ENCODE measurements around the gene CASKIN2.
A peak's percentile ranks its signal among the peaks of the same experiment; 100 is the strongest.

Gene CASKIN2

DNA sequence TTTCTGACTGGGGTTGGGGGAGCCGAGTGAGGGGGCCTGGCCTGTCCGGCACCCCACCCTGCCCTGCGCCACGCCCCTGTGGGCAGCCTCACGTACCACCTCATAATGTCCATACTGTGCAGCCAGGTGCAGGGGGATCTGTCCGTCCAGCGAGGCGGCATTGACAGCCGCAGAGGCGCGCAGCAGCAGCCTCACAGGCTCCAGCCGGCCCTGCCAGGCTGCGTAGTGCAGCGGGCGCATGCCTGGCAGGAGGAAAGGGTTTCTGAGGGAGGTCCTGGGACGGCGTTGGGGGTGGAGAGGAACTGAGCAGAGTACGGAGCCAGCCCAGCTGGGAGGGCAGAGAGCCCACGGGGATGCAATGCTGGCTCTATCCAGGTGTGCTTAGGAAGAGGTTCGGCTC lies 8.4 kb downstream of the CASKIN2 start:
- no peaks in the 10 kb centered on the region for H3K27me3 ChIP-seq (ENCODE audit: control insufficient read depth in 5 of 5, insufficient read depth in 4 of 5, low read length in 5 of 5)
- H3K4me1 ChIP-seq (ENCODE audit: control insufficient read depth in 5 of 5, insufficient read depth in 5 of 5, low read length in 5 of 5), result peaks cover 0 to 61% (median 24%) of the 10 kb centered on the region in 5 donors
- H3K9ac ChIP-seq (ENCODE audit: low read length in 5 of 5), result peak overlapping the region in 1 of 5 donors; percentile 8
- H3K36me3 ChIP-seq (ENCODE audit: control insufficient read depth in 5 of 5, insufficient read depth in 5 of 5, low read length in 5 of 5), result peaks cover 0 to 72% (median 51%) of the 10 kb centered on the region in 5 donors
- no peak overlapping the region for H3K4me3 ChIP-seq (ENCODE audit: low read depth in 1 of 5, low read length in 5 of 5)
- no peaks in the 10 kb centered on the region for H3K9me3 ChIP-seq (ENCODE audit: control insufficient read depth in 5 of 5, low read length in 5 of 5)
- no peak overlapping the region for H3K27ac ChIP-seq (ENCODE audit: low read depth, low read length)

DNA sequence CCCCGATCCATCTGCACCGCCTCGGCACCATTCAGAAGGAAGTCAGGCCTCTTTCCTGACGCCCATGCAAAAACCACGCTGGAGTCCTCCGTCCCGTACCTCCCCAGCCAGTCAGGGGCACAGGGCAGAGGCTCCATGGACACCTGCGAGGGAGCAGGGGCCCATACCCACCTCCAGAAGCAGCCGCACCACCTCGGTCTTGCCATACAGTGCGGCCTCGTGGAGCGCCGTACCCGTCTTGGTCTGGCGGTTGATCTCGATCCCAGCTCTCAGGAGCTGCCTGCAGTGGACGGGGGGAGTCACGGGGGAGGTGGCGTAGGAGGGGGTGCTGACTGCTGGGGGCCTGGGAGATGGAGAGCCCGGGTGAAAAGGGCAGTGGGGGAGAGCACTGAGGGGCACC lies 9.2 kb downstream of the CASKIN2 start:
- Histone ChIP-seq H3K4me3 (ENCODE audit: low read depth in 1 of 5, low read length in 5 of 5) (no peak overlapping the region), H3K4me1 (ENCODE audit: control insufficient read depth in 5 of 5, insufficient read depth in 5 of 5, low read length in 5 of 5) (peaks cover 0 to 61% (median 24%) of the 10 kb centered on the region in 5 donors), H3K27me3 (ENCODE audit: control insufficient read depth in 5 of 5, insufficient read depth in 4 of 5, low read length in 5 of 5) (no peaks in the 10 kb centered on the region), H3K27ac (ENCODE audit: low read depth, low read length) (no peak overlapping the region), H3K36me3 (ENCODE audit: control insufficient read depth in 5 of 5, insufficient read depth in 5 of 5, low read length in 5 of 5) (peaks cover 0 to 80% (median 50%) of the 10 kb centered on the region in 5 donors), H3K9ac (ENCODE audit: low read length in 5 of 5) (no peak overlapping the region), H3K9me3 (ENCODE audit: control insufficient read depth in 5 of 5, low read length in 5 of 5) (no peaks in the 10 kb centered on the region)

DNA sequence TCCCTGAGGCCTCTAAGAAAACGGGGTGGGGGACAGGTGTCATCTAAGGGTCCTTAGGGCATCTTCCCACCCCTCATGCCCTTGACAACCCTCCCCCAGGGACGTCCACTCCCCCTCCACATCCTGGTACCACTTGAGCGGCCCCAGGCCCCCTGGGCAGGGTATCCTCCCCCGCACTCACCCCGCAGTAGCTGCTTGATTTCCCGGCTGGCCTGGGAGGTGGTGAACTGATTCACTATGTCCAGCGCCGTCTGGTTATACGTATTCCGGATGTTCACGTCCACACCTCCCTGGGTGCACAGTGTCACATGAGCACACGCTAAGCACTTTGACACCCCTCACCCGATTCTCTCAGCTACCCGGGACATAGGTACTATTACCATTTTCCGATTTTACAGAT lies 9.7 kb downstream of the CASKIN2 start:
- H3K36me3 ChIP-seq (ENCODE audit: control insufficient read depth in 5 of 5, insufficient read depth in 5 of 5, low read length in 5 of 5), result peaks cover 0 to 82% (median 55%) of the 10 kb centered on the region in 5 donors

DNA sequence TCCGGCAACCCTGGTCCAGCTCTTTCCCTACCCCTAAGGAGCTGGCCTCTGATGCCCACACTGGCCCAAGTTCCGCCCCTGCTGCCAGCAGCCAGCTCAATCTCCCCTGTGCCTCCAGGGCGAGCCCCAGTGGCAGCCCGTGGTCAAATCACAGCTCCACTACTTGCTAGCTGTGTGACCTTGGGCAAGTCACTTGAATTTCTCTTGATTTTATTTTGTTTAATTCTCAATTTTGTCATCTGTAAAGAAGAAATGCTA lies 10.3 kb downstream of the CASKIN2 start:
- no peak overlapping the region for H3K27ac ChIP-seq (ENCODE audit: low read depth, low read length)
- no peaks in the 10 kb centered on the region for H3K27me3 ChIP-seq (ENCODE audit: control insufficient read depth in 5 of 5, insufficient read depth in 4 of 5, low read length in 5 of 5)
- H3K9ac ChIP-seq (ENCODE audit: low read length in 5 of 5), result no peak overlapping the region
- H3K4me1 ChIP-seq (ENCODE audit: control insufficient read depth in 5 of 5, insufficient read depth in 5 of 5, low read length in 5 of 5), result peaks cover 0 to 61% (median 33%) of the 10 kb centered on the region in 5 donors
- no peaks in the 10 kb centered on the region for H3K9me3 ChIP-seq (ENCODE audit: control insufficient read depth in 5 of 5, low read length in 5 of 5)
- no peak overlapping the region for H3K4me3 ChIP-seq (ENCODE audit: low read depth in 1 of 5, low read length in 5 of 5)
- H3K36me3 ChIP-seq (ENCODE audit: control insufficient read depth in 5 of 5, insufficient read depth in 5 of 5, low read length in 5 of 5), result peaks cover 0 to 86% (median 60%) of the 10 kb centered on the region in 5 donors

More for the DNA sequence above, 9.7 kb downstream of the CASKIN2 start:
- H3K4me1 ChIP-seq (ENCODE audit: control insufficient read depth in 5 of 5, insufficient read depth in 5 of 5, low read length in 5 of 5), result peaks cover 0 to 61% (median 28%) of the 10 kb centered on the region in 5 donors
- H3K27ac ChIP-seq (ENCODE audit: low read depth, low read length), result no peak overlapping the region
- no peak overlapping the region for H3K9ac ChIP-seq (ENCODE audit: low read length in 5 of 5)
- H3K9me3 ChIP-seq (ENCODE audit: control insufficient read depth in 5 of 5, low read length in 5 of 5), result no peaks in the 10 kb centered on the region
- H3K27me3 ChIP-seq (ENCODE audit: control insufficient read depth in 5 of 5, insufficient read depth in 4 of 5, low read length in 5 of 5), result no peaks in the 10 kb centered on the region
- no peak overlapping the region for H3K4me3 ChIP-seq (ENCODE audit: low read depth in 1 of 5, low read length in 5 of 5)

DNA sequence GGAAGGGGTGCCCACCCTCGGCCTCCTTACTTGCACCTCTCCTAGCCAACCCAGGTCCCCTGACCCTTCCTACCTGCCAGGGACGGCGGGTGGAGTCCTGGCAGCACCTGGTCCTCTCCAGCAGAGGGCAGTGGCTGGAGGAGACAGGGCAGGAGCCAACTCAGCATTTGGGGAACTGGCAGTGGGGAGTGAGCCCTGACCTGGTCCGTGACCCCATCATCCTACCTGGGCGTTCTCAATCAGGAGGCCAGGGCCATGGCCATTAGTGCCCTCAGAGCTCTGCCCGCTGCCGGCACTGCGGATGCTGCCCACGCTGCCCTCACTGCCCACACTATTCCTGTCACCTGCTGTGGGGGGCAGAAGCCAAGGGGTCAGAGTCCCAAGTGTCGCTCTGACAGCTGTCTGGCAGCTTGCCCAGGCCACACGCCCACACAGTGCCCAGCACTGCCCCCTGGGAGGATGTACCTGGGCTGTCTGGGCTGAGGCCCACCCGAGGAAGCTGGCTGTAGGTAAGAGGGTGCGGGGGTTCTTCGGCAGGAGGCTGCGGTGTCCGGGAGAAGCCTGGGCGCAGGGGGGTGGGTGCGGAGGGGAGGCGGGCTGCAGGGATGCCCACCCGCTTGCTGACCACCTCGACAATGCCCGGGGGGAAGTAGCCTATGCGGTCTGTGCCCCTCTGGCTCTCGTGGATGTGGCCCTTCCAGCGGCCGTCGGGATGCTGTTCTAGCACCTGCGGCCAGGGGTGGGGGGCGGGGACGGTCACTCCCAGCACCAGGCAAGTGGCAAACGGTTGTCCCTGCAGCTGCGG lies 10.8 kb downstream of the CASKIN2 start:
- Histone ChIP-seq H3K4me1 (ENCODE audit: control insufficient read depth in 5 of 5, insufficient read depth in 5 of 5, low read length in 5 of 5) (peaks cover 0 to 65% (median 39%) of the 10 kb centered on the region in 5 donors), H3K36me3 (ENCODE audit: control insufficient read depth in 5 of 5, insufficient read depth in 5 of 5, low read length in 5 of 5) (peaks cover 0 to 87% (median 62%) of the 10 kb centered on the region in 5 donors)

DNA sequence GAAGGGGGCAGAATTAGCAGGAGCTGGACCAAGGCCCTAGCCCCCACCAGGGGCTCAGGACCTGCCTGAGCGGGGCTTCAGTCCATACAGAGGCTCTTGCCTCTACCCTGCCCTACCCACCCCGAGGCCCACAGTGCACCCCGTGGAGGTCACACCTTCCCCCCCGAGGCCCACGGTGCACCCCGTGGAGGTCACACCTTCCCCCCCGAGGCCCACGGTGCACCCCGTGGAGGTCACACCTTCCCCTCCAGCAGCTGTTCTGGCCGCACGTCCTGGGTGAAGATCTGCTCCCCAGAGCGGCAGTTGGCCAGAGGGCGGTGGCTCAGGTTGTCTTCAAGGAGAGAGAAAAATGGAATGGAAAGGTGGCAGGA lies 11.4 kb downstream of the CASKIN2 start:
- no peak overlapping the region for H3K4me3 ChIP-seq (ENCODE audit: low read depth in 1 of 5, low read length in 5 of 5)
- peaks cover 0 to 65% (median 41%) of the 10 kb centered on the region in 5 donors for H3K4me1 ChIP-seq (ENCODE audit: control insufficient read depth in 5 of 5, insufficient read depth in 5 of 5, low read length in 5 of 5)
- peaks cover 0 to 87% (median 63%) of the 10 kb centered on the region in 5 donors for H3K36me3 ChIP-seq (ENCODE audit: control insufficient read depth in 5 of 5, insufficient read depth in 5 of 5, low read length in 5 of 5)
- H3K9me3 ChIP-seq (ENCODE audit: control insufficient read depth in 5 of 5, low read length in 5 of 5), result no peaks in the 10 kb centered on the region
- H3K9ac ChIP-seq (ENCODE audit: low read length in 5 of 5), result no peak overlapping the region
- no peaks in the 10 kb centered on the region for H3K27me3 ChIP-seq (ENCODE audit: control insufficient read depth in 5 of 5, insufficient read depth in 4 of 5, low read length in 5 of 5)
- H3K27ac ChIP-seq (ENCODE audit: low read depth, low read length), result no peak overlapping the region

More for the DNA sequence above, 10.8 kb downstream of the CASKIN2 start:
- no peaks in the 10 kb centered on the region for H3K9me3 ChIP-seq (ENCODE audit: control insufficient read depth in 5 of 5, low read length in 5 of 5)
- H3K27me3 ChIP-seq (ENCODE audit: control insufficient read depth in 5 of 5, insufficient read depth in 4 of 5, low read length in 5 of 5), result no peaks in the 10 kb centered on the region
- no peak overlapping the region for H3K27ac ChIP-seq (ENCODE audit: low read depth, low read length)
- no peak overlapping the region for H3K4me3 ChIP-seq (ENCODE audit: low read depth in 1 of 5, low read length in 5 of 5)
- H3K9ac ChIP-seq (ENCODE audit: low read length in 5 of 5), result no peak overlapping the region

DNA sequence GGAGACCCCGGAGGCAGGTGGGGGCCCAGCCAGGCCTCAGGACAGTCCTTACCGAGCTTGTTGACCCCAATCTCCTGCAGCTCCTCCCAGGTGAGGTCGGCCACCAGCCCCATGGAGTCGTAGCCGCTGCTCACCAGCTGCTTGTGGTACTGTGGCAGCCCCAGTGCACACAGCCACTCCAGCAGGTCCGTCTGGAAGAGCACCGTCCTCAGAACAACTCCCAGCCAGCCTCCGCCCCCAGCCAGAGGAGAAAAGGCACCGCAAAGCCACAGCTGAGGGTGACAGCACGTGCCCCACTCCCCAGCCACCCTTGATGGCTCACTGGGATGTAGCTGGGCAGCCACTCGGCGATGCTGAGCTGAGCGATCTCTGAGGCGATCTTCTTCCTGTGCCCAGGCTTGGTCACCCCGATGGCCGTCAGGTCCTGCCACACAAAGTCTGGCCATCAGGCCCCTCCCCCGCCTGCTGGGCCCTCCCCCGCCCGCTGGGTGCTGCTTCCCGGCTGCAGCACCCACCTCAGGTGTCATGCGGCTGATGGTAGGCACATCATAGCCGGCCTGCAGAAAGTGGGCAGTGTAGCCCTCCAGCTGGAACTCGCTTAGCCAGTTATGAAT lies 11.9 kb downstream of the CASKIN2 start:
- no peak overlapping the region for H3K27ac ChIP-seq (ENCODE audit: low read depth, low read length)
- peaks cover 0 to 88% (median 63%) of the 10 kb centered on the region in 5 donors for H3K36me3 ChIP-seq (ENCODE audit: control insufficient read depth in 5 of 5, insufficient read depth in 5 of 5, low read length in 5 of 5)
- H3K4me1 ChIP-seq (ENCODE audit: control insufficient read depth in 5 of 5, insufficient read depth in 5 of 5, low read length in 5 of 5), result peaks cover 0 to 65% (median 39%) of the 10 kb centered on the region in 5 donors
- no peaks in the 10 kb centered on the region for H3K27me3 ChIP-seq (ENCODE audit: control insufficient read depth in 5 of 5, insufficient read depth in 4 of 5, low read length in 5 of 5)
- no peak overlapping the region for H3K9ac ChIP-seq (ENCODE audit: low read length in 5 of 5)
- H3K4me3 ChIP-seq (ENCODE audit: low read depth in 1 of 5, low read length in 5 of 5), result no peak overlapping the region
- no peaks in the 10 kb centered on the region for H3K9me3 ChIP-seq (ENCODE audit: control insufficient read depth in 5 of 5, low read length in 5 of 5)

DNA sequence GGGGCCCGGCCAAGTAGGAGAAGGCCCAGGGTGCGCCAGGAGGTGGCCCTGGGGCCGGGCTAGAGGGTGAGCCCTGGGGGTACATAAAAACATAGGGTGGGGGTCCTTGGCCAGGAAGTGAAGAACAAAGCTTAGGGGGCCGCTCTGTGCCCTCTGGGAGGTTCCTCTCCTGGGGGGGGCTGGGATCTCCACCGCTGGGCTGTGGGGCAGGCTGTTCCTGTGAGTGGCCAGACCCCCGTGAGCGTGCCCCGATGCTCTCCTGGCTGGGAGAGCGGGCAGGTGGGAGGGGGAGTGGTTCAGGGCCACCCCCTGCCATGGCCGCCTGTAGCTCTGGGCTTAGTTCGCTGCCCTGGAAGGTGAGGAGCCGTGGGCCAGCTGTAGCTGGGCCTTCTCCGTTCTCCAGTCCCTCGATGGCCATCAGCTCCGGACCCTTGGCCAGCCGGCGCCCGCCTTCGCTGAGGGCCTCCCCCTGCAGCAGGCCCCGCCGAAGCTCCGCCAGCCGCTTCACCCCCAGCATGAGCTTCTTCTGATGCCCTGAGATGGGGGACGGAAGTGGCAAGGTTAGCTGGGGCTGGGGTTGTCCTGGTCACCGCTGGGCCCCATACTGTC lies 12.5 kb downstream of the CASKIN2 start:
- H3K4me3 ChIP-seq (ENCODE audit: low read depth in 1 of 5, low read length in 5 of 5), result no peak overlapping the region
- no peak overlapping the region for H3K9ac ChIP-seq (ENCODE audit: low read length in 5 of 5)
- H3K27me3 ChIP-seq (ENCODE audit: control insufficient read depth in 5 of 5, insufficient read depth in 4 of 5, low read length in 5 of 5), result no peaks in the 10 kb centered on the region
- peaks cover 0 to 65% (median 39%) of the 10 kb centered on the region in 5 donors for H3K4me1 ChIP-seq (ENCODE audit: control insufficient read depth in 5 of 5, insufficient read depth in 5 of 5, low read length in 5 of 5)
- no peaks in the 10 kb centered on the region for H3K9me3 ChIP-seq (ENCODE audit: control insufficient read depth in 5 of 5, low read length in 5 of 5)
- H3K27ac ChIP-seq (ENCODE audit: low read depth, low read length), result no peak overlapping the region
- H3K36me3 ChIP-seq (ENCODE audit: control insufficient read depth in 5 of 5, insufficient read depth in 5 of 5, low read length in 5 of 5), result peaks cover 0 to 90% (median 69%) of the 10 kb centered on the region in 5 donors

DNA sequence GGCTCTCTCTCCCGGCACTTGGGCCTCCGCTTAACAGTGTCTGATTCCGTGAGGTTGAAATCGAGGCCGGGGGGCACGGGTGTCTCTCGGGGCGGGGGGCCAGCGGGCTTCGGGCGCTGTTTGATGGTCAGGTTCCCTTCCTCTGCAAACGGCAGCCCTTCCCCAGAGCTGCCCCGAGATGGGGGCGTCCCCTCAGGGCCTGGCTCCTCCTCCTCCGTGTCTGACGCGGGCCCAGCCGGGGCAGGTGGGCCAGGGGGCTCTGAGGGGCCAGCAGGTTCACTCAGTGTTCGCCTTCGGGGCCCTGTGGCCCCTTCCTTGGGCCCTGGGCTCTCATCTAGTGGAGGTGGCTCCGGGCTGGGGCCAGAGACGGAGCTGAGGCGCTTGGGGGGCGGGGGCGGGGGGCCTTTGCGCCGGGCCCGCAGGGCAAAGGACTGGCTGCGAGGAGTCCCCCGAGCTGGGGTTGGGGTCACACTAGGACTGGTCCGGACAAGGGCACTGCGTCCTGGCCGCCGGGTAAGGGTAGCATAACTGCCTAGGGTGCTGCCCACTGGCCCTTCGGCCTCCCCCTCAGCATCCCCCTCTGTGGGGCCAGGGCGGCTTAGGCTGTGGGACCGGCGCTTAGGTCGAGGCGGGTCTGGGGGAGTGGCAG lies 13.1 kb downstream of the CASKIN2 start:
- H3K36me3 ChIP-seq (ENCODE audit: control insufficient read depth in 5 of 5, insufficient read depth in 5 of 5, low read length in 5 of 5), result peaks cover 0 to 89% (median 70%) of the 10 kb centered on the region in 5 donors
- peak overlapping the region; percentile 23 for H3K27ac ChIP-seq (ENCODE audit: low read depth, low read length)
- no peaks in the 10 kb centered on the region for H3K9me3 ChIP-seq (ENCODE audit: control insufficient read depth in 5 of 5, low read length in 5 of 5)
- H3K4me3 ChIP-seq (ENCODE audit: low read depth in 1 of 5, low read length in 5 of 5), result no peak overlapping the region
- H3K9ac ChIP-seq (ENCODE audit: low read length in 5 of 5), result peak overlapping the region in 1 of 5 donors; percentile 37
- peaks cover 0 to 69% (median 40%) of the 10 kb centered on the region in 5 donors for H3K4me1 ChIP-seq (ENCODE audit: control insufficient read depth in 5 of 5, insufficient read depth in 5 of 5, low read length in 5 of 5)
- H3K27me3 ChIP-seq (ENCODE audit: control insufficient read depth in 5 of 5, insufficient read depth in 4 of 5, low read length in 5 of 5), result no peaks in the 10 kb centered on the region
